ENCODE results near the gene SUPT5H.

The SUPT5H gene

GRCh38 chr19:39399668-39400050 lies 45.7 kb upstream of the SUPT5H start:
- H3K9ac ChIP-seq (ENCODE audit: low read length) = no peak overlapping the region
- H2AFZ ChIP-seq (ENCODE audit: low read depth, low read length, severe bottlenecking) = no peak overlapping the region
- H3F3A ChIP-seq (ENCODE audit: insufficient read depth) = peaks cover 14% of the 10 kb centered on the region; the same call in 1 of the 2 replicates
- H3K36me3 ChIP-seq (ENCODE audit: low read length) = no peaks in the 10 kb centered on the region; the same call in 1 of the 2 replicates
- no peak overlapping the region for H3K4me2 ChIP-seq (ENCODE audit: low read depth, low read length, poor library complexity, severe bottlenecking)
- no peaks in the 10 kb centered on the region for H3K27me3 ChIP-seq (ENCODE audit: low read length)
- H3K9me2 ChIP-seq (replicated peaks; ENCODE audit: insufficient read depth, low read length) = no peaks in the 10 kb centered on the region
- H4K20me1 ChIP-seq (ENCODE audit: low read depth, low read length) = no peaks in the 10 kb centered on the region
- TF ChIP-seq EZH2phosphoT487 (conservative IDR thresholded peaks at IDR 0.05; ENCODE audit: low read length) (no peak), CTCF (IDR thresholded peaks at IDR 0.05; ENCODE audit: insufficient read depth, low read length, poor library complexity, severe bottlenecking) (no peak)
- no peaks in the 10 kb centered on the region for H3K9me3 ChIP-seq (ENCODE audit: insufficient read depth, low read length)
- H3K4me3 ChIP-seq (ENCODE audit: insufficient read depth, low read length, poor library complexity, severe bottlenecking) = no peak overlapping the region
- H3K79me2 ChIP-seq (ENCODE audit: insufficient read depth, low read length) = no peaks in the 10 kb centered on the region
- no peak overlapping the region for H3K27ac ChIP-seq (ENCODE audit: low read depth, low read length)

GRCh38 chr19:39400061-39400460 lies 45.3 kb upstream of the SUPT5H start:
- TF ChIP-seq CTCF (IDR thresholded peaks at IDR 0.05; ENCODE audit: insufficient read depth, low read length, poor library complexity, severe bottlenecking) (no peak), EZH2phosphoT487 (conservative IDR thresholded peaks at IDR 0.05; ENCODE audit: low read length) (no peak)
- H3K4me2 ChIP-seq (ENCODE audit: low read depth, low read length, poor library complexity, severe bottlenecking) = no peak overlapping the region
- no peaks in the 10 kb centered on the region for H3K79me2 ChIP-seq (ENCODE audit: insufficient read depth, low read length)
- peaks cover 18% of the 10 kb centered on the region for H3F3A ChIP-seq (ENCODE audit: insufficient read depth)
- no peaks in the 10 kb centered on the region for H3K9me3 ChIP-seq (ENCODE audit: insufficient read depth, low read length)
- no peak overlapping the region for H3K9ac ChIP-seq (ENCODE audit: low read length)
- no peaks in the 10 kb centered on the region for H3K27me3 ChIP-seq (ENCODE audit: low read length)
- H2AFZ ChIP-seq (ENCODE audit: low read depth, low read length, severe bottlenecking) = no peak overlapping the region
- H3K4me3 ChIP-seq (ENCODE audit: insufficient read depth, low read length, poor library complexity, severe bottlenecking) = no peak overlapping the region
- no peaks in the 10 kb centered on the region; the same call in 1 of the 2 replicates for H3K36me3 ChIP-seq (ENCODE audit: low read length)
- H3K27ac ChIP-seq (ENCODE audit: low read depth, low read length) = no peak overlapping the region; the same call in 1 of the 2 replicates
- no peaks in the 10 kb centered on the region for H3K9me2 ChIP-seq (replicated peaks; ENCODE audit: insufficient read depth, low read length)
- no peaks in the 10 kb centered on the region for H4K20me1 ChIP-seq (ENCODE audit: low read depth, low read length)

- H3K79me2 ChIP-seq (ENCODE audit: insufficient read depth, low read length) = no peaks in the 10 kb centered on the region
- H3K9ac ChIP-seq (ENCODE audit: low read length) = no peak overlapping the region
- no peak overlapping the region for H3K27ac ChIP-seq (ENCODE audit: low read depth, low read length)
- no peaks in the 10 kb centered on the region for H4K20me1 ChIP-seq (ENCODE audit: low read depth, low read length)
- peaks cover 28% of the 10 kb centered on the region for H3F3A ChIP-seq (ENCODE audit: insufficient read depth)
- H3K4me3 ChIP-seq (ENCODE audit: insufficient read depth, low read length, poor library complexity, severe bottlenecking) = no peak overlapping the region
- no peak overlapping the region for H3K4me2 ChIP-seq (ENCODE audit: low read depth, low read length, poor library complexity, severe bottlenecking)
- H2AFZ ChIP-seq (ENCODE audit: low read depth, low read length, severe bottlenecking) = no peak overlapping the region
- H3K27me3 ChIP-seq (ENCODE audit: low read length) = no peaks in the 10 kb centered on the region
- no peaks in the 10 kb centered on the region for H3K9me2 ChIP-seq (replicated peaks; ENCODE audit: insufficient read depth, low read length)
- no peak for TF ChIP-seq EZH2phosphoT487 (conservative IDR thresholded peaks at IDR 0.05; ENCODE audit: low read length)
- no peak for TF ChIP-seq CTCF (IDR thresholded peaks at IDR 0.05; ENCODE audit: insufficient read depth, low read length, poor library complexity, severe bottlenecking)
- no peaks in the 10 kb centered on the region for H3K36me3 ChIP-seq (ENCODE audit: low read length)
- no peaks in the 10 kb centered on the region for H3K9me3 ChIP-seq (ENCODE audit: insufficient read depth, low read length)
These were observed 44.3 kb upstream of the SUPT5H start for GRCh38 chr19:39401070-39401548.
